HUES6 (cell line): ENCODE data around the gene DOCK8.
A peak's percentile ranks its signal among the peaks of the same experiment; 100 is the strongest.

Experiments used
- H3K27ac ChIP-seq: 2 replicates; pipeline ENCODE4 v1.7.0; 2013; ENCODE audit warnings: low read depth, mild to moderate bottlenecking, low read length, inconsistent platforms
- H3K27me3 ChIP-seq: 2 replicates; pipeline ENCODE4 v1.6.1; 2013; ENCODE audit warnings: low read length; ENCODE audit not compliant: control insufficient read depth, insufficient read depth
- H3K36me3 ChIP-seq: 2 replicates; pipeline ENCODE4 v1.6.1; 2013; ENCODE audit warnings: low read length; ENCODE audit not compliant: control insufficient read depth, insufficient read depth
- H3K4me1 ChIP-seq: 2 replicates; pipeline ENCODE4 v1.6.1; 2013; ENCODE audit warnings: low read length; ENCODE audit not compliant: control insufficient read depth, insufficient read depth
- H3K4me3 ChIP-seq: 2 replicates; pipeline ENCODE4 v1.5.1; 2013; ENCODE audit warnings: low read depth, low read length
- H3K9ac ChIP-seq: one replicate; pipeline ENCODE4 v1.6.1; 2013; ENCODE audit warnings: mild to moderate bottlenecking, low read length
- H3K9me3 ChIP-seq: 2 replicates; pipeline ENCODE4 v1.6.1; 2013; ENCODE audit warnings: low read depth, low read length; ENCODE audit not compliant: control insufficient read depth, insufficient read depth

The DOCK8 gene

DNA sequence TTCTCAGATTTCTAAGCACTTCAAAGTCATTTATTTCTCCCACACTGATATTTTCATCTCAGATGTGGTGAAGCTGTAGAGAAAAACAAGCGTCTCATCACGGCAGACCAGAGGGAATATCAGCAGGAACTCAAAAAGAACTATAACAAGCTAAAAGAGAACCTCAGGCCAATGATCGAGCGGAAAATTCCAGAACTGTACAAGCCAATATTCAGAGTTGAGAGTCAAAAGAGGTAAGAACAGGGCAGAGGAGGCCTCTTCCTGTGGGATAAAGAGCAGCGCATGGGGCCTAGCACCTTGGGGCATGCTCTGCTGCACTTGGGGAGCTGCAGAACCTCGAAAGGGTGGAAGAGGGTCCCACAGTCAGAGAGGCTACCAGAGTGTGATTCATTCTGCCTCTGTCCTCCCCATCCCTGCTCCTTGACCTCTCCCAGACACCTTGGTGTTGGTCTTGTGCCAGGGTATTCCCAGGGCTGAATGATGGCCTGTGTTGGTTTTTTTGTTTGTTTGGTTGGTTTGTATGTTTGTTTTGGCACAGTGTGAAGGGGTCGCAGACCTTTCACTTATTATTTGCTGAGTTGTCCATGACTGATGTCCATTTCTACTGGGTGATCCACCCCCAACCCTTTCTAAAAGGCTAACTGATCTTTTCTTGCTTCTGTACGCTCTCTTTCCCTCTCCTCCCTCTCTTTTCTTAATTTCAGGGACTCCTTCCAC is 248.9 kb downstream of the DOCK8 start:
- no peak overlapping the region for H3K27ac ChIP-seq
- H3K9me3 ChIP-seq: no peaks in the 10 kb centered on the region
- H3K27me3 ChIP-seq: no peaks in the 10 kb centered on the region
- H3K36me3 ChIP-seq: no peaks in the 10 kb centered on the region
- H3K9ac ChIP-seq: no peak overlapping the region
- H3K4me3 ChIP-seq: no peak overlapping the region
- no peaks in the 10 kb centered on the region for H3K4me1 ChIP-seq

DNA sequence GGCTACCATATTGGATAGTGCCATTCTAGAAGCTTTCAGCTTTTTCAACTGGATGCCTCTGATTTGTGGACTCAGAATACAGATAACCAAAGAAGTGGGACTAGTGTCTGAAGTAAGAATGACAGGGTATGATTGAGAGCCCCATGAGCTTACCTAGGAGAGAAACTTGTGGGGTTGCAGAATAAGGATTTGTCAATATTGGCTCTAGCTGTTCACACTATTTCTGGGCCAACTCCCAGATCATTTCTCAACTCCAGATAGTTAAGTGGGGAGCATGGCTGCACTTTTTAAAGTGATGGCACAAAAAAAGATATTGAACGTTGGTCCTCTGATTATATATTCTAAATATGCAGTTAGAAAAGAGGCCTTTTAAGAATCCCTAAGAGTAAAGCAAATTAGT is 252.1 kb downstream of the DOCK8 start:
- Histone ChIP-seq H3K9me3 (no peaks in the 10 kb centered on the region), H3K36me3 (no peaks in the 10 kb centered on the region), H3K27ac (no peak overlapping the region), H3K4me1 (peaks cover 13% of the 10 kb centered on the region; the same call in 1 of the 2 replicates), H3K4me3 (no peak overlapping the region), H3K27me3 (no peaks in the 10 kb centered on the region), H3K9ac (no peak overlapping the region)

DNA sequence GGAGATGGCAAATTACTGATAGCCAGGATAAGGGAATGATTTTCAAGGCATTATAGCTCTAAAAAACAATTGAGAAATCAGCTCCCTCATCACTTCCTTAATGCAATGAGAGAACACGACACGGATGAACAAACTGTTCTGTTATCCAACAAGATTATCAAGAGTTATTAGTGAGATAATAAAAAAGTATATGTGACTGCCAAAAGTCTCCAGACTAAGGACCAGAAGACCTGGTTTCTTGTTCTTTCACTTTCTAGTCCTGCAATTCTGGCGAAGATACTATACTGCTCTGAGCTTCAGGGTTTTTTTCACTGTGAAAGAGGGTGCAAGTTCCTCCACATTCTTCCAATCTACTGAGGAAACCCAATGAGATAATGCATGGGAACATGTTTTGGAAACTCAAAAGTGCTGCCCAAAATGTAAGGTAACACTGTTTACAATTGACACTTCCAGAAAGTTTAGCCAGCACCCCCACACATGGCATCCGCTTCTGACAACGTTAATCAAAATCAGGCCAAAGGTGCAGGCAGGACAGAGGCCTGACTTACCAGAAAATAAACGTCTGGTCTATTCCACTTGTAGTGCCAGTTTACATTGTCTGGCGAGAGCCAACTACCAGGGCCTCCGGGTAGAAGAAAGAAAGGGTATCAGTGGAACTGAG is 254.2 kb downstream of the DOCK8 start:
- Histone ChIP-seq H3K9me3 (no peaks in the 10 kb centered on the region), H3K4me1 (peaks cover 13% of the 10 kb centered on the region; the same call in 1 of the 2 replicates), H3K27me3 (no peaks in the 10 kb centered on the region), H3K36me3 (no peaks in the 10 kb centered on the region), H3K4me3 (peak overlapping the region; percentile 80), H3K27ac (no peak overlapping the region), H3K9ac (peak overlapping the region; percentile 26)

DNA sequence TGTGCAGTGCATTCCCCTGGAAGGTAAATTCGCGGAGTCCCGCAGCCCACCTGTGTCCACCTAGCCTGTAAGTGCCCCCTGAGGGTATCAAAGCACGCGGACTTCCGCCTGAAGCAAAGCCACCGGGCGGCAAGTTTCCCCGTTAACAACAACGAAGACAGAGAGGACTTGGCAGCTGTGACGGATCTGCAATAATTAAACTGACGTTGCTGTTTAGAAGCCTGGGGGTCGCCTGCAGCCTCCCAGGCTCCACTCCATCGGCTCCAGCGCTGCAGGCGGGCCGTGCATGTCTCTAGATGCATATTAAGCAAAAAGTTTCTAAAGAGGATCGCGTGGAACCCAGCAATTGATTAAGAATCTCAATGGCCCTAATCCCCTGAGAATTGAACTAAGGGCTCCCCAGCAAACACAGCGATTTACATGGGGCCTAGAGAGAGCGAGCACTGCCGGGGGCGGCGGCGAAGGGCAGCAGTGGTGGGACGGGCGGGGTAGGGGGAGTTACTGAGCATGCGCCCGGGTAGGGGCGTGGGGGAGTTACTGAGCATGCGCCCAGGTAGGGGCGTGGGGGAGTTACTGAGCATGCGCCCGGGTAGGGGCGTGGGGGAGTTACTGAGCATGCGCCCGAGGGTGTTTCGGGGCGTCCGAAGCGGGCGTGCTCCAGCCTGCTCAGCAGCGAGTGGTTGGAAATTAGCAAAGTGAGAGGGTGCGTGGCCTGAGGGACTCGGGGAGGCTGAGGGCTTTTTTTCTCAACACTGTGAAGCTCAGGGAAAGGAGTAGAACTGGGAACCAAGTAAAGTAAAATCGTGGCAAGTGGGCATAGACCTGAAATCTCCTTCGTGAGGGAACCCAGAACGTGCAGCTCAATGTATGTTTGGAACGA is 255.2 kb downstream of the DOCK8 start:
- H3K9ac ChIP-seq: peak overlapping the region; percentile 74
- no peaks in the 10 kb centered on the region for H3K27me3 ChIP-seq
- H3K36me3 ChIP-seq: peaks cover 3% of the 10 kb centered on the region; the same call in 1 of the 2 replicates
- peaks cover 13% of the 10 kb centered on the region; the same call in 1 of the 2 replicates for H3K4me1 ChIP-seq
- no peaks in the 10 kb centered on the region for H3K9me3 ChIP-seq
- H3K4me3 ChIP-seq: peak overlapping the region; percentile 80
- peak overlapping the region; percentile 52; the same call in 1 of the 2 replicates for H3K27ac ChIP-seq

DNA sequence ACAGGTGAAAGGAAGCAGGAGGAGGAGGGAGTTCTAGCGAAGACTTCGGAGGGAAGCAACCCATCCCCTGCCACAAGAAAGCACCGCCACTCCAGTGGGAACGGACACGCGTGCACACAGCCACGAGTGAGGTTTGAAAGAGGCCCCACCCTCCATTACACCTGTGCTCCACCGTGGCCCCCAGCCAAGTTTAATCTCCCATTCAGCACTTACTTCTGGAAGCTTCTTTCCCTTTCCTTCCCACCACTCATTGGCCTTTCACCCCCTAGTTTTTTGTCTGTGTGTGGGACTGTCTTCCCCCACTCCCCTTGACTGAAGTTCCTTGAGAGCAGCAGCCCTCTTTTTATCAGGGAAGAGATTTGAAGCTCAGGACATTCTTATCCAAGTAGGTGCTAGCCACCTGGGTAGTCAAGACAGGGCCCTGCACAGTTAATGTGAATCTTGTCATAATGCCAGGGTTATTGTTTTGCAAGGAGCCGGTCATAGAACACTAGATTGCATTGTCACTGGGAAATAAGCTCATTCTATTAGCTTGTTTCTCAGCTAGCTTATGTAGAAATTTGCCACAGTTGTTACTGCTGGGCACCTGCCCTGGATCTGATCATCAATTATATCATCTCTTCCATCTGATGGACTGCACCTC is 256.0 kb downstream of the DOCK8 start:
- peak overlapping the region; percentile 80 for H3K4me3 ChIP-seq
- peak overlapping the region; percentile 60 for H3K9ac ChIP-seq
- no peak overlapping the region for H3K27ac ChIP-seq
- H3K9me3 ChIP-seq: no peaks in the 10 kb centered on the region
- peaks cover 13% of the 10 kb centered on the region; the same call in 1 of the 2 replicates for H3K4me1 ChIP-seq
- no peaks in the 10 kb centered on the region for H3K27me3 ChIP-seq
- H3K36me3 ChIP-seq: peaks cover 3% of the 10 kb centered on the region; the same call in 1 of the 2 replicates

DNA sequence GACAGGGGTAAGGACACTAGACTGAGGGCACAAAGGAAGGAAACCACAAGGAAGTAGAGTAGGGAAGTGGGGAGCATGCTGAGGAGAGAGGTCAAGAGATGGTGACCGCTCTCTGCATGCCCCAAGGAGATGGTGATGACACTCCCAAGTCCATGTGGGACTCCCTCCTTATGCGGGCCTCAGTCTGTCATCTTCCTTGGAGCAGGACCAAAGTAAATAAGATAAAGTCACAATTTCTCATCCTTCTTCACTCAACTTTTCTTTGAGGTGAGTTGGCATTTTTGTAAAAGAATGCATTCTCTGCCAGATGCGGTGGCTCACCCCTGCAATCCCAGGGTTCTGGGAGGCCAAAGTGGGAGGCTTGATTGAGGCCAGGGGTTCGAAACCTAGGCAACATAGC is 256.7 kb downstream of the DOCK8 start:
- Histone ChIP-seq H3K4me1 (peaks cover 13% of the 10 kb centered on the region; the same call in 1 of the 2 replicates), H3K4me3 (0 out of 2 replicates have a peak overlapping the region, but pooled peaks have one; percentile 80), H3K9me3 (no peaks in the 10 kb centered on the region), H3K27ac (no peak overlapping the region), H3K36me3 (peaks cover 3% of the 10 kb centered on the region; the same call in 1 of the 2 replicates), H3K9ac (no peak overlapping the region), H3K27me3 (no peaks in the 10 kb centered on the region)

DNA sequence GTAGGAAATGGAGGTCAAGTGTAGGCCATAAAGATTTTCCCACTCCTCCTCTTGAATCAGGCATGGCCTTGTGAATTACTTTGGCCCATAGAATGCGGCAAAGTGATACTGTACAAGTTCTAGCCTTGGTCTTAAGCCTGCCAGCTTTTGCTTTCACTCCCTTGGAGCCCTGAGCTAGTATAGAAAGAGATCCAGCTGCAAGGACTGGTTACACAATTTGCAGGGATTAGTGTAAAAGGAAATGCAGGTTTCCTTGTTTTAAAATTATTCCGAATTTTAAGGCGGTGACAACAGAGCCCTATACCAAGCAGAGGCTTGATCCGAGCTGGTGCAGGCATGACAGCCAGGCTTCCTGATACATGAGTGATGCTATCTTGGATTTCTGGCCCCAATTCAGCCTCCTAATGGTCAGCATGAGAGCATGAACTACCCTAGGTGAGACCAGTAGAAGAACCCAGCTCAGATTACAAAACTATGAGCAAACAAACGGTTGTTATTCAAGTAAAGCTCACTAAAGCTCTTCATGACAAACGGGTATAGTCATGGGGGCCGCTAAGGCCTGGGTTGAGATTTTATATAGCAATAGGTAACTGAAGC is 257.9 kb downstream of the DOCK8 start:
- H3K4me3 ChIP-seq: no peak overlapping the region
- no peak overlapping the region for H3K9ac ChIP-seq
- H3K27me3 ChIP-seq: no peaks in the 10 kb centered on the region
- H3K4me1 ChIP-seq: peaks cover 13% of the 10 kb centered on the region; the same call in 1 of the 2 replicates
- H3K36me3 ChIP-seq: peaks cover 3% of the 10 kb centered on the region; the same call in 1 of the 2 replicates
- no peaks in the 10 kb centered on the region for H3K9me3 ChIP-seq
- H3K27ac ChIP-seq: no peak overlapping the region

DNA sequence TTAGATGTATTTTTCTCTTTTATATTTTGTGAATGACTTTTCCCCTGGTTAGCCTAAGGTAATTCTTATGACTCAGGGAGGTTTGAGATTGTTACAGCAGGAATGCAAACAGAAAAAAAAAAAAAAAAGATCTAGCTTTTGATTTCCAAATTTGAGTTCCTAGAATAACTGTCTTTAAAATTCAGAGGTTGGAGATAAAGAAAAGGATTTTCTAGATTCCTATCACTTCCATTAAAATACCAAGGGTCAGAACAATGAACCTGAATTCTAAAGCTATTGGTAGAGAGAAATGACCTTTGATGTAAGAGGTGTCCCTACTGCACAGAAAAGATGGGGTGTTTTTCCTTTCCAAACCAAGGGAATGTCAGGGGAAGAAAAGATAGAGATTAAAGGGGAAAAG is 262.5 kb downstream of the DOCK8 start:
- no peak overlapping the region for H3K27ac ChIP-seq
- H3K36me3 ChIP-seq: peaks cover 3% of the 10 kb centered on the region; the same call in 1 of the 2 replicates
- H3K4me3 ChIP-seq: no peak overlapping the region
- no peaks in the 10 kb centered on the region for H3K27me3 ChIP-seq
- H3K9me3 ChIP-seq: 0 out of 2 replicates have a peak, but pooled peaks cover 1% of the 10 kb centered on the region
- H3K4me1 ChIP-seq: no peaks in the 10 kb centered on the region
- no peak overlapping the region for H3K9ac ChIP-seq

DNA sequence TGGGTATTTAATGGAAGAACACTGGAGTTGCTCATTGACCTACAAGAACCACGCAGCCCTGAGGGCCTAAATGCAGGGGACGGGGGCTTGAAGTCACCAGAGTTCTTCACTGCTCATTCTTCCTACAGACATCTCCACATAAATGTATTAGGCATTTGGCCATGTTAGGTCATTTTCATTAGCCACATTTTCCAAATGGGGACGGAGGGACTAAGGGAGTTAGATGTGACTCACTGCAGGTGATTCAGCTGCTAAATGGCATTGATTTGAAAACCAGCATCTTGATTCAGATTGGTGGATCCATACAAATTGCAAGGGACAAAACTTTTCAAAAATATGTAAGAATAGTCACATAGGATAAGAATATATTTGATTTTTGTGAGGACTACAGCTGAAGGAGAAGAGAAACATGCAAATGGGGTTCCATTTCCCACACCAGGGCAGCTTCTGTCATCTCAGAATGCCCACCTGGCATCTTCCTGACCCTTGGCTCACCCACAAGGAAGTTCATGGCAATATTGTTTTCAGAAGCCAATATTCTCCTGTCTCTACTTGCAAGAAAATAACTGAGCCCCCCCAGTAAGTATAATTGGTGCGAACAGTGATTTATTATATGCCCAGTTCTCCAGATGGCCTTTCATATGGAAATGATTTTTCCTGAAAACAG is 264.8 kb downstream of the DOCK8 start:
- Histone ChIP-seq H3K4me1 (no peaks in the 10 kb centered on the region), H3K27ac (no peak overlapping the region), H3K9me3 (peaks cover 12% of the 10 kb centered on the region), H3K4me3 (no peak overlapping the region), H3K27me3 (no peaks in the 10 kb centered on the region), H3K36me3 (peaks cover 3% of the 10 kb centered on the region; the same call in 1 of the 2 replicates), H3K9ac (no peak overlapping the region)

DNA sequence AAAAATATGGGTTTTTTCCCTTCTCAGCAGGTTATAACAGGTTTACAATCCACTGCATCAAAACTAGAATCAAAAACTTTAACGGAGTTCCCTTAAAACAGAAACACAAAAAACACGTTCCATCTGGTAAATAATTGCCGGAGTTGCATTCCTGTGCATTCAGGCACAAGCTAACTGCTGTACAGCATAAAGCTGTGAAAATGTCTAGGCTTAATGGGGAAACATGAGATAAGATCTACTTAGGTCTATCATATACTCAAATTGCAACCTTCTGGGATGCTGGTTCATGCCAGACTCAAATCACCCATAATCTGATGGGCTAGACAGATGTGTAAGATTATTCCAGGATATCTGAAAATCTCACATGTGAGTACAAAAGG is 265.3 kb downstream of the DOCK8 start:
- no peaks in the 10 kb centered on the region for H3K4me1 ChIP-seq
- no peak overlapping the region for H3K4me3 ChIP-seq
- H3K27me3 ChIP-seq: no peaks in the 10 kb centered on the region
- H3K9ac ChIP-seq: no peak overlapping the region
- no peak overlapping the region for H3K27ac ChIP-seq
- H3K36me3 ChIP-seq: no peaks in the 10 kb centered on the region
- peaks cover 16% of the 10 kb centered on the region for H3K9me3 ChIP-seq
